Liver (tissue), 9 donors: ENCODE measurements around the gene RCAN3. TPM values are rescaled to one million over a fixed set of nuclear protein-coding genes. Genes with fewer than 3 reads are reported as not detected.
A peak's percentile ranks its signal among the peaks of the same experiment; 100 is the strongest.

Experiments used
- DNase-seq: peaks from one replicate; pipeline ENCODE4 v3.0.0-alpha.2; 2017; ENCODE audit warnings: low spot score
- H3K27ac ChIP-seq, 2 donors: one replicate each; pipeline ENCODE4 v1.7.0; 2013; ENCODE audit warnings: inconsistent platforms in 2 of 2, low read length in 2 of 2, control low read depth in 1 of 2, low read depth in 1 of 2, mild to moderate bottlenecking in 1 of 2
- H3K27me3 ChIP-seq, 4 donors: one replicate each; pipeline versions ENCODE4 v1.6.1 to v1.7.0; 2013; ENCODE audit warnings: low read length in 3 of 4, inconsistent platforms in 1 of 4, mild to moderate bottlenecking in 1 of 4, moderate library complexity in 1 of 4; ENCODE audit not compliant: control insufficient read depth in 4 of 4, insufficient read depth in 4 of 4
- H3K36me3 ChIP-seq, 4 donors: one replicate each; pipeline versions ENCODE4 v1.6.1 to v1.7.0; 2013; ENCODE audit warnings: low read length in 3 of 4, mild to moderate bottlenecking in 3 of 4, low read depth in 1 of 4, moderate library complexity in 1 of 4; ENCODE audit not compliant: control insufficient read depth in 4 of 4, insufficient read depth in 3 of 4
- H3K4me1 ChIP-seq, 4 donors: one replicate each; pipeline versions ENCODE4 v1.6.1 to v1.7.0; 2013; ENCODE audit warnings: low read length in 3 of 4, mild to moderate bottlenecking in 3 of 4, moderate library complexity in 1 of 4; ENCODE audit not compliant: control insufficient read depth in 4 of 4, insufficient read depth in 4 of 4
- H3K4me3 ChIP-seq, 3 donors: one replicate each; pipeline versions ENCODE4 v1.6.1 to v1.7.0; 2013; ENCODE audit warnings: low read length in 3 of 3, control low read depth in 1 of 3, low read depth in 1 of 3, mild to moderate bottlenecking in 1 of 3
- H3K9ac ChIP-seq, 2 donors: one replicate each; pipeline ENCODE4 v1.7.0; 2013; ENCODE audit warnings: low read length in 2 of 2, mild to moderate bottlenecking in 2 of 2, moderate library complexity in 2 of 2, control low read depth in 1 of 2, low read depth in 1 of 2
- H3K9me3 ChIP-seq, 4 donors: one replicate each; pipeline versions ENCODE4 v1.6.1 to v1.7.0; 2013; ENCODE audit warnings: low read length in 3 of 4; ENCODE audit not compliant: control insufficient read depth in 4 of 4
- EGR1 ChIP-seq, 2 donors: IDR thresholded peaks; 2 replicates each; pipeline ENCODE4 v1.6.1; 2016 to 2018; ENCODE audit warnings: antibody characterized with exemption in 2 of 2, low read depth in 2 of 2
- GABPA ChIP-seq, 2 donors: IDR thresholded peaks in 1 of 2; conservative IDR thresholded peaks in 1 of 2; 2 replicates each; pipeline ENCODE4 v1.6.1; 2016; ENCODE audit warnings: antibody characterized with exemption in 2 of 2, mild to moderate bottlenecking in 1 of 2, moderate library complexity in 1 of 2
- HNF4G ChIP-seq: IDR thresholded peaks from 2 replicates; pipeline ENCODE4 v1.6.1; 2016; ENCODE audit warnings: antibody characterized with exemption
- MAX ChIP-seq: IDR thresholded peaks from 2 replicates; pipeline ENCODE4 v1.6.1; 2016; ENCODE audit warnings: antibody characterized with exemption
- NR2F2 ChIP-seq: IDR thresholded peaks from 2 replicates; pipeline ENCODE4 v1.6.1; 2016; ENCODE audit warnings: antibody characterized with exemption
- REST ChIP-seq: IDR thresholded peaks from 2 replicates; pipeline ENCODE4 v1.6.1; 2016; ENCODE audit warnings: antibody characterized with exemption, mild to moderate bottlenecking
- RXRA ChIP-seq, 2 donors: IDR thresholded peaks; 2 replicates each; pipeline ENCODE4 v1.6.1; 2017 to 2018; ENCODE audit warnings: antibody characterized with exemption in 2 of 2, mild to moderate bottlenecking in 1 of 2
- SP1 ChIP-seq: IDR thresholded peaks from 2 replicates; pipeline ENCODE4 v1.6.1; 2018; ENCODE audit warnings: antibody characterized with exemption, mild to moderate bottlenecking
- YY1 ChIP-seq: IDR thresholded peaks from 2 replicates; pipeline ENCODE4 v1.6.1; 2016; ENCODE audit warnings: antibody characterized with exemption, mild to moderate bottlenecking
- ZBTB33 ChIP-seq: IDR thresholded peaks from 2 replicates; pipeline ENCODE4 v1.6.1; 2016; ENCODE audit warnings: antibody characterized with exemption
- WGBS: extraction: QIAGEN DNeasy Blood & Tissue Kit; methylation state at CpG from one replicate; pipeline ENCODE4 v1.1.7; 2013; 5-methylcytosine and 5-hydroxymethylcytosine counted together
- polyA plus RNA-seq, 2 donors: library from polyadenylated mRNA; stranded (reverse) in 1 of 2; unstranded in 1 of 2; fragments of 200-250 nt in 1 of 2; fragments of >200 nt in 1 of 2; fragmentation: Nextera tagmentation in 1 of 2; extraction: Ambion mirVana in 1 of 2; gene quantifications; one replicate each; pipeline versions ENCODE4 v1.2.1 to v1.2.3, GENCODE V29; 2013 to 2015
- total RNA-seq, 2 donors: library from RNA; depleted of rRNA; stranded (reverse); fragments of >200 nt; gene quantifications; one replicate each; pipeline ENCODE4 v1.2.3, GENCODE V29; 2014
- donor health status: healthy.
- donor health status: healthy.
- donor health status: healthy.
- donor health status: healthy.
- donor health status: healthy.

RCAN3 gene
- total and polyA plus RNA-seq, 4 donors: 0.97 to 3.1 (median 1.2) TPM

- H3K4me1 ChIP-seq: peaks cover 0 to 15% (median 6%) of the 10 kb centered on the region in 4 donors
- no peaks in the 10 kb centered on the region for H3K27me3 ChIP-seq
- H3K4me3 ChIP-seq: peak overlapping the region; percentile 41 to 89 (median 86)
- DNase-seq: peak; percentile 69
- TF ChIP-seq EGR1 (IDR thresholded peaks at IDR 0.05; ENCODE audit: low read depth in 2 of 2) (no peak), RXRA (IDR thresholded peaks at IDR 0.05) (peak; percentile 23 to 55), MAX (no peak), ZBTB33 (no peak), SP1 (peak; percentile 7)
- H3K36me3 ChIP-seq: no peaks in the 10 kb centered on the region
- H3K9me3 ChIP-seq: no peaks in the 10 kb centered on the region
- H3K9ac ChIP-seq: peak overlapping the region in 1 of 2 donors; percentile 60
- H3K27ac ChIP-seq: peak overlapping the region; percentile 58 to 59
- WGBS: 3% methylated on average over 39 of the region's 39 CpGs
These were observed 449 bp upstream of the RCAN3 start for GRCh38 chr1:24502065-24502708.

- H3K9me3 ChIP-seq: no peaks in the 10 kb centered on the region
- no peaks in the 10 kb centered on the region for H3K27me3 ChIP-seq
- peak overlapping the region in 2 of 3 donors; percentile 49 to 89 for H3K4me3 ChIP-seq
- no peak overlapping the region for H3K27ac ChIP-seq
- TF ChIP-seq GABPA (IDR thresholded peaks at IDR 0.05 in 1 of 2, conservative IDR thresholded peaks at IDR 0.05 in 1 of 2) (no peak), HNF4G (no peak), YY1 (no peak), REST (no peak), RXRA (IDR thresholded peaks at IDR 0.05) (no peak), SP1 (no peak), NR2F2 (no peak)
- H3K4me1 ChIP-seq: peaks cover 0 to 15% (median 6%) of the 10 kb centered on the region in 4 donors
- no peak for DNase-seq
- no peaks in the 10 kb centered on the region for H3K36me3 ChIP-seq
- 13% methylated on average over 53 of the region's 53 CpGs for WGBS
- no peak overlapping the region for H3K9ac ChIP-seq
These were observed 569 bp downstream of the RCAN3 start for GRCh38 chr1:24503059-24503751.
